Embryonic facial prominence (tissue), 1 donor: ENCODE data around the gene PHF21A.
"Not testable (repeated sequence)": the region's sequence is repeated elsewhere in the genome, so short reads cannot be mapped to it uniquely, and the experiment has no call there.

Experiments
- DNase-seq: peaks from one replicate; pipeline ENCODE4 v3.0.0-alpha.2; 2016; ENCODE audit errors: extremely low spot score

Gene PHF21A

GRCh38 chr11:46036969-46037368 lies 84.3 kb downstream of the PHF21A start:
- DNase-seq: no peak

GRCh38 chr11:46036009-46036408 lies 85.2 kb downstream of the PHF21A start:
- DNase-seq: no peak

- DNase-seq: no peak
Observed at GRCh38 chr11:46034041-46034440, 87.2 kb downstream of the PHF21A start.

GRCh38 chr11:46026606-46027293 lies 94.5 kb downstream of the PHF21A start:
- DNase-seq: no peak

GRCh38 chr11:46020084-46020599 lies 101.1 kb downstream of the PHF21A start:
- no peak for DNase-seq

- DNase-seq: no peak
Observed at GRCh38 chr11:46018651-46019050, 102.6 kb downstream of the PHF21A start.

GRCh38 chr11:46017341-46017740 lies 103.9 kb downstream of the PHF21A start:
- DNase-seq: no peak

- DNase-seq: no peak
Observed at GRCh38 chr11:46015941-46016340, 105.3 kb downstream of the PHF21A start.

GRCh38 chr11:46014168-46014567 lies 107.1 kb downstream of the PHF21A start:
- not testable (repeated sequence) for DNase-seq

GRCh38 chr11:46012185-46012584 lies 109.1 kb downstream of the PHF21A start:
- no peak for DNase-seq

- no peak for DNase-seq
Observed at GRCh38 chr11:46010100-46010499, 111.2 kb downstream of the PHF21A start.

GRCh38 chr11:46009647-46010046 lies 111.6 kb downstream of the PHF21A start:
- no peak for DNase-seq

- DNase-seq: no peak
Observed at GRCh38 chr11:46006418-46007070, 114.7 kb downstream of the PHF21A start.

- DNase-seq: no peak
Observed at GRCh38 chr11:46003572-46003971, 117.7 kb downstream of the PHF21A start.

- no peak for DNase-seq
Observed at GRCh38 chr11:46002189-46002588, 119.1 kb downstream of the PHF21A start.

GRCh38 chr11:46001448-46001914 lies 119.8 kb downstream of the PHF21A start:
- DNase-seq: no peak

GRCh38 chr11:45997599-45997998 lies 123.7 kb downstream of the PHF21A start:
- no peak for DNase-seq

GRCh38 chr11:45995342-45995734 lies 125.9 kb downstream of the PHF21A start:
- no peak for DNase-seq

GRCh38 chr11:45994371-45995341 lies 126.6 kb downstream of the PHF21A start:
- no peak for DNase-seq

- DNase-seq: no peak
Observed at GRCh38 chr11:45993531-45994001, 127.7 kb downstream of the PHF21A start.

- DNase-seq: no peak
Observed at GRCh38 chr11:45988921-45989320, 132.3 kb downstream of the PHF21A start.

- no peak for DNase-seq
Observed at GRCh38 chr11:45985212-45985611, 136.0 kb downstream of the PHF21A start.
